GM19468 (cell line): ENCODE measurements around the gene PGF.
"Not testable (repeated sequence)": the region's sequence is repeated elsewhere in the genome, so short reads cannot be mapped to it uniquely, and the experiment has no call there.

Source experiments
- ATAC-seq: cut with Tn5 transposase; IDR thresholded peaks from one replicate; pipeline ENCODE4 v1.9.1; 2021; ENCODE audit warnings: mild to moderate bottlenecking, moderate library complexity, moderate number of reproducible peaks; ENCODE audit not compliant: unreplicated experiment; ENCODE audit errors: extremely low read depth

Gene PGF

DNA sequence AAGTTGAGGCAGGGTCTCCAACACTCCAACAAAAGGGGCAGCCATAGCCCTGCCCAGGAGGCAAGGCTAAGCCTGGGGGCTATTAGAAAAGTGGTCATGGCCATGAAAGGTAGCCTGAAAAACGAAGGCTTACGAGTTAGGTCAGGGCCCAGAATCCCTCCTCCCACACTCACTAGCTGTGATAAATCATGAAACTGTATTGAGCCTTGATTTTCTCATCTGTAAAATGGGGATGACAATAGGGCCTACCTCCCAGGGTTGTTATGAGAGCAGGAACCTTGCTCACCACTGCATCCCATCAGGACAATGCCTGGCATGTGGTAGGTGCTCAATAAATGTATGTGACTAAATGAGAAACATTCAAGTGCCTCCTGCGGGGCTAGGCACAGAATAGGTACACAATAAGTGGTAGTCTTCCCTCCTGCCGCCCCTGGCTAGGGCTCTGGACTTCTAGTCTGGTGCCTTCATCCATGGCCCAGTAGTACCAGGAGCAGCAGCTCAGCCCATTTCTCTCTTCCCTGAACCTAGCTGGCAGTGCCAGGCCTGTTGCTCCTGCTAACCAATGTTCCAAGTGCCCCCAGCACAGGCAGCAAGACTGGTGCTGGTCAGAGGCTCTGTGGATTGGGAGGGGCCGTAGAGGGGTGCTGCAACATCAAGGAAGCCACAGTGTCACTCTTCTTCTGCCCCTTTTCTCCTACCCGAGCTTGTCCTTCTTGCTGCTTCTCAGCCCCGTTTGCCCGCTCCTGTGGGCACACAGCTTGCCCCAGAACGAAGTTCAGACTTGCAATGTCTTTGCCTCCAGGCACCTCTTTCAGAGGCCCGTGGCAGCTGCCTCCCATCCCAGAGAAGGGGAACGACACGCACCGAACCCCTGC is 7.8 kb downstream of the PGF start:
- no peak for ATAC-seq

GRCh38 chr14:74946659-74947281 is 8.6 kb downstream of the PGF start:
- no peak for ATAC-seq

DNA sequence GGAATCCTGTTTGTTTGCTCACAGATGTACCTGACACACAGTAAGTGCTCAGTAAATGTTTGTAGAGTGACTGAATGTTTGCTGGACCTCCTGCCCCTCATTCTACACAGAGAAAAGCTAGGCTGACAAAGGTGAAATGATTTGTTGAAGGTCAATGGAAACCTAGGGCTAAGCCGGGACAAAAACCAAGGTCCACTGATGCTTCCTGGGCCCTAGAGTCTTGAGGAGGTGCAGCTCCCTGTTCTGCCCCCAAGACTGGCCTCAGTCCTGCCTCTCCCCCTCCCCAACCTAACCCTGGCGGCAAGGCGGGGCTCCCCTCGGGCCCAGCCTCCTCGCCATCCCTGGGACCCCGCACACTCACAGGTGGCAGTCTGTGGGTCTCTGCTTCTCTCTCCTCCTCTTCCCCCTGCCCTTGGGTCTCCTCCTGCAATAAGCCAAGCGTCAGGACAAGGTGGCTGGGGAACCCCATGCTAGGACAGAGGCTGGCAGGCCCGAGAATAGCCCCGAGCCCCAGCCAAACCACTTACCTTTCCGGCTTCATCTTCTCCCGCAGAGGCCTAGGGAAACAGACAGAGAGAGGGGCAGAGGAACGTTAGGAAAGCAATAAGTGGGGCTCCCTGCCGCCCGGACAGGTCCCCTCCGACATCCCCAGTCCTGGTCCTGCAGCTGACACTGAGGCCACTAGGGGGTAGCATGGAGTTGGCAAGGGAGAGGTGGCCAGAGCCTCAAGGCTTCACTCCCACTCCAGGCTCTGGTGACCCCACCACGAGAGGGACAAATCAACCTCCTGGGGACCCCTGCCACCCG is 9.3 kb downstream of the PGF start:
- no peak for ATAC-seq

- ATAC-seq, result no peak
Observed at GRCh38 chr14:74945261-74945851, 10.0 kb downstream of the PGF start.

- ATAC-seq, result no peak
Observed at GRCh38 chr14:74942608-74943007, 12.8 kb downstream of the PGF start.

GRCh38 chr14:74942181-74942580 is 13.2 kb downstream of the PGF start:
- no peak for ATAC-seq

DNA sequence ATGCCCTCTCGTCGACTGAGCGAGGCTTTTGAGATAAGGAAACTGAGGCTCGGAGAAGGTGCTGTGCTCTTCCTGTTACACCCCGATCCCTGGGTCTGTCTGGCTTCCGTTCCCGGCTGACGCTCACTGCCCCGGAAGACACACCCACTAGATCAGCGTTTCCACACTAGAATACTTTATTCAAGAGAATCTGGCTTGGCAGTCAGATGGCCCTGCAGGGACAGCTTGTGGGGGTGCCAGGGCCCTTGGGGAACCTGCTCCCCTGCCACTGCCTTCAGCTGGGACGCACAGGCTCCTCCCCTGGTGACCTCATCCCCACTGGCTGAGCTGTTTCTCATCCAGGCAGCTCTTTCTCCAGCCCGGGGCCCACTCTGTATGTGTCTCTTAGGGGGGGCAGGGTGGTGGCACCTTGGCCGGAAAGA is 13.7 kb downstream of the PGF start:
- no peak for ATAC-seq

- no peak for ATAC-seq
Observed at GRCh38 chr14:74940956-74941565, 14.3 kb downstream of the PGF start.

DNA sequence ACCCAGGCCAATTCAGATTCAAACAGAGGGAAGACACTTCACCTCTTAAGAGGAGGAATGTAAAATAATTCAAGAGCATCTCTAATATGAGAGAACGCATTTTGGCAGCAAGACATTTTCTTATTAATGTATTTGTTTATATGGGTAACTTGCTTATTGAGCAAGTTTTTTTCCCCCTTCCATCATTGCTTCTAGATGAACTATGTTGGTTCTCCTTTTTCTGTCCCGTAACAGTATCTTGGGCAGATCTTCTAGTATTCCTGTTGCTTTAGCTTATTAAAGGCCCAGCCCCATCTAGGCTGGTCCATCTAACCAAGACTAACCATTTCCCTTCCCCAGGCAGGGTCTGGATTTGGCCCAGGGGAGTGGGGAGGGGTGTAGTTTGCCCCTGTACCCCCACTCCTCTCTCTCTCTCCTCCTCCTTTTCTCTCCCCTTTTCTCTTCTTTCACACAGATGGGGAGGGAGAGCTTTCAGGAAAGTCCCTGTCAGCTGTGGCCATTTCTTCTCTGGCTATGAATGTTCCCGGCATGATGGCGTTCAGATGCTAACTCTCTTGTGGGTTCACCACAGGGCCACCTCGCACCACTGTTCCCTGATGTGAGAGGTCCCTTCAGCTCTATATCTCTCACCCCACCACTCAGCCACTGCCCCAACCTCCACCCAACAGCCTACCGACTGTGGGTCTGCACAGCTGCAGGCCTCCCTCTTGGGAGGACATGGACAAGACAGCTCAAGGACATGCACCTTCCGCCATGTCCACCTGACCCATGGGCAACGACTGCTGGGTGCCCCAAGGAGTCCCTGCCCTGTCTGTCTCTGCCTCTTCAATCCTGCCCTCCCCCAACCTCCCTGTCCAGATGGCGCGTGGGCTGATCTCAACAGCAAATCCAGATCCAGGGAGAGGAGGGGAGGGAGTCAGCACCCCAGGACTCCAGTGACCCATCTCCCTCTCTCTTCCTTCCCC is 16.6 kb downstream of the PGF start:
- no peak for ATAC-seq

DNA sequence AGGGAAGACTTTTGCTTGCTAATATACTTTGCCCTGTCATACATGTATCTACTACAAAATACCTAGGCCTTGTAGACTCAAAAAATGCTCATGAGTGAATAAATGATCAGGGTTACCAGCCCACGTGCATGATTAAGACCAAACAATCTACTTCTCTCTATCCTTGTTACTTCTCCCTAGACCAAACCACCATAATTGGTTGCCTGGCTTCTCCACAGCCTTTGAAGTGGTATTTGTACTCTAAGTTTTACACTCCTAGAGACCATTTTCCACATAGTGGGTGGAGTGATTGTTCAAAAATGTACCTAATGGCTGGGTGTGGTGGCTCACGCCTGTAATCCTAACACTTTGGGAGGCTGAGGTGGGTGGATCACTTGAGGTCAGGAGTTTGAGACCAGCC is 18.2 kb downstream of the PGF start:
- no peak for ATAC-seq

DNA sequence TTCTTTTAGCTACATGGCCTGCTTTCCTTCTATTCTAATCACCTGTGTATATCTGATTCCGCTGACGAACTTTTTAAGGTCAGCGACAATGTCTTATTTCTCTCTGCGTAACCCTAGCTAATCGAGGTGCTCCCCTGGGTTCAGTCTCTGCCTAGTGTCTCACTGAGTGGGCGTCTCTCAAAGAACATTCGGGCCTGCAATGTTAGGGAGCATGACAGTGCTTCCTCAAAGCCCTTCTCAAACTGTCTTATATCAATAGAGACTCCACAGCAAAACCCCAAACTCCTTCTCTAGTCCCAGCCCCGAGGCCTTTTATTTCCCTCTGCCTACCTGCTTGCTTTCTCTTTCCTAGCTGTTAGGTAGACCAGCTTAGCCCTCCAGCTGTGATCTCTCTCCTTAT is 18.7 kb downstream of the PGF start:
- no peak for ATAC-seq

- no peak for ATAC-seq
Observed at GRCh38 chr14:74936151-74936550, 19.2 kb downstream of the PGF start.

GRCh38 chr14:74935360-74935680 is 20.1 kb downstream of the PGF start:
- ATAC-seq, result no peak

DNA sequence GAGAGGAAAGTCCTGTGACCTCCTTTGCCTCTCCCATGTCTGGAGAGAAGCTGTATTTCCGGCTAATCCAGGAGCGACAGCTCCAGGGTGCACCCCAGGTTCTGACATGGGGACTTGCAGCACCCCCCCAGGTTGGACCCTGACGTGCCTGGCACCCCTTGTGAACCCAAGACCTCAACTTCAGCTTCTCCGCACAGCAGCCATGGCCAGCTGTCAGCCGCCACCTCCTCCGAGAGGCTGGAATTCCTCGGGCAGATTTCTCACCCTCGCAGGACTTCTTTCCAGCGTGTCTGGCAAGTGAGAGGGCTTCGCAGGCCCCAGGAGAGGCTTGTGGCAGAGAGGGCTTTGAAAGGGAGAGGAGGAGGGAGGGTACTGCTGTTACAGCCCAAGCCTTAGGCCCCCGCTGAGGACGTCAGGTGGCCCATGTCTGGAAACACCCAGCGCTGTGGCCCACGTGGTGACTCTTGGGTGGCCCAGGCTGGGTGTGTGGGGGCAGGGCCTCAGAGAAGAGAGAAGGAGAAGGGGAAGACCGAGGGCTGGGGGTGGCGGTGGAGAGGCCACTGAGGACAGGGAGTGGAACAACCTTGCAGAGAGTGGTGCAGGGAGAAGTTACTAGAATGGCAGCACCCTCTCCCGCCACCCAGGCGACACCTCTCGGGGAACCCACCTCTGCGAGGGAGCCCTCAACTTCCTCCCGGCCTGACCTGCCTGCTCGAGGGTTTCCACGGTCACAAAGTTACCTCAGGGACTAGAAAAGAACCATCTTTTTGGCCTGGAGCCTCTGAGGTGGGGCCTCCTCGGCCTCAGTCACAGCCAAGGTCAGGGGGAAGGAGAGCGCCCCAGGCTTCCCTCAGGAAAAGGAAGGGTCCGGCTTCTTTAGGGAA is 20.7 kb downstream of the PGF start:
- no peak for ATAC-seq

GRCh38 chr14:74934041-74934440 is 21.4 kb downstream of the PGF start:
- no peak for ATAC-seq

- ATAC-seq, result not testable (repeated sequence)
Observed at GRCh38 chr14:74932936-74933335, 22.5 kb downstream of the PGF start.

- ATAC-seq, result no peak
Observed at GRCh38 chr14:74932401-74932901, 22.9 kb downstream of the PGF start.

- not testable (repeated sequence) for ATAC-seq
Observed at GRCh38 chr14:74931744-74932143, 23.7 kb downstream of the PGF start.
